Astrocyte (in vitro differentiated cells and primary cell): ENCODE measurements around the gene PKP1.

Experiments used
- EZH2 ChIP-seq: IDR thresholded peaks from 2 replicates; pipeline ENCODE4 v1.6.1; 2012; ENCODE audit warnings: mild to moderate bottlenecking, low read length, inconsistent platforms; ENCODE audit not compliant: insufficient read depth
- TF ChIP-seq, protein P1 (sequence below): IDR thresholded peaks from 2 replicates; pipeline ENCODE4 v1.5.1; 2011; ENCODE audit warnings: low read depth, mild to moderate bottlenecking, inconsistent platforms, low read length, moderate library complexity; ENCODE audit not compliant: insufficient read depth

DNA sequence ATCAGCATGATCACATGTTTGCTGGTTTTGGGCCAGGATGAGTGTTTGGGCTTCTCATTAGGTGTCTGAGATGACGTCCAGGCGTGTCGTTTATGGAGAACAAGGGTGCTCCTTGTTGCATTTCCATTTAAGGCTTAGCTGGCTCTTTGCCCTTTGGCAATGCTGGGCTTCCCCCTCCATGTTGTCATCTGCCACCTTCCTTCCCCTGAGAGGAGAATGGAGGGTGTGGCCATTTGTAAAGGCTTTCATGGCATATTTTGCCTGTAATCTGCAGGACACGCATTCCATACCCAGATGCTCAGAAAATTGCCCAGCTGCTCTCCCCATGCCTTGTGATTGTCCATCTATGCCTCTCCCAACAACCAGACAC is 27.7 kb downstream of the PKP1 start:
- TF ChIP-seq, protein P1, sequence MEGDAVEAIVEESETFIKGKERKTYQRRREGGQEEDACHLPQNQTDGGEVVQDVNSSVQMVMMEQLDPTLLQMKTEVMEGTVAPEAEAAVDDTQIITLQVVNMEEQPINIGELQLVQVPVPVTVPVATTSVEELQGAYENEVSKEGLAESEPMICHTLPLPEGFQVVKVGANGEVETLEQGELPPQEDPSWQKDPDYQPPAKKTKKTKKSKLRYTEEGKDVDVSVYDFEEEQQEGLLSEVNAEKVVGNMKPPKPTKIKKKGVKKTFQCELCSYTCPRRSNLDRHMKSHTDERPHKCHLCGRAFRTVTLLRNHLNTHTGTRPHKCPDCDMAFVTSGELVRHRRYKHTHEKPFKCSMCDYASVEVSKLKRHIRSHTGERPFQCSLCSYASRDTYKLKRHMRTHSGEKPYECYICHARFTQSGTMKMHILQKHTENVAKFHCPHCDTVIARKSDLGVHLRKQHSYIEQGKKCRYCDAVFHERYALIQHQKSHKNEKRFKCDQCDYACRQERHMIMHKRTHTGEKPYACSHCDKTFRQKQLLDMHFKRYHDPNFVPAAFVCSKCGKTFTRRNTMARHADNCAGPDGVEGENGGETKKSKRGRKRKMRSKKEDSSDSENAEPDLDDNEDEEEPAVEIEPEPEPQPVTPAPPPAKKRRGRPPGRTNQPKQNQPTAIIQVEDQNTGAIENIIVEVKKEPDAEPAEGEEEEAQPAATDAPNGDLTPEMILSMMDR: no peak
- TF ChIP-seq EZH2: no peak
